ENCODE data around the gene MAPK7. TPM values are rescaled to one million over a fixed set of nuclear protein-coding genes. Genes with fewer than 3 reads are reported as not detected.

Gene MAPK7
- total RNA-seq, 1 donor from 2014 or later, result 7.2 TPM

GRCh38 chr17:19398301-19399181 is 20.2 kb downstream of the MAPK7 start:
- peak; percentile 93 to 99 for DNase-seq (ENCODE audit: low read depth in 2 of 2)

DNA sequence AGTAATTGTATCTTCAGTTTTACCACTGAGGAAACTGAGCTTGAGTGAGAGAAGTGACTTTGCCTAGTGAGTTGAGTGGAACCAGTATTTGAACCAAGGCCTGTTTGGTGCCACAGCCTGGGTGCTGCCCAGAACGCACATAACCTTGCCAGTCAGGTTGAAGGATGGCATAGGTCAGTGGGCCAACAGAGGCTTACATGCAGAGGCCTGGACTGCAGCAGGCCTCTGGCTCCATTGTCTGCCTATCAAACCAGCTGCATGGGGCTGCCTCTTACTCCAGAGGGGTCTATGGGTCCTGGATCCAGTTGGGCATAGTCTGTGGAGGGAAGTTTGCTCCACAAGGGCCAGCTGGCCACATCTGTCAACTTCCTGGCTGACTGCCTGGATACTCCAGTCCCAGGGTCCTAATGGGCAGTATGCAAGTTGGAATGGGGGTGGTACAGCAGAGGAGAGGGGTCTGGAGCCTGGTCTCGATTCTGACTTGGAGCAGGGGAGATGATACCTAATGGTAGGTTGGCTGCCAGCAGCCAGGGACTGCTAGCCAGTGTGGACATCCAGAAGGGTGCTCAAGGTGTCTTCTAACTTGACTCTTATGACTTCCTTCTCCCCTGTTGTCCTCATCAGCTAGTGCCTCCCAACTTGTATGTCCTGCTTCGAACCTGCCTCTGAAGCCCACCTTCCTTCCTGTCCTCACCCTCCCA is 21.6 kb downstream of the MAPK7 start:
- DNase-seq (ENCODE audit: low read depth in 2 of 2), result no peak

GRCh38 chr17:19401321-19402010 is 23.2 kb downstream of the MAPK7 start:
- no peak for DNase-seq (ENCODE audit: low read depth in 2 of 2)

GRCh38 chr17:19402171-19402570 is 23.9 kb downstream of the MAPK7 start:
- DNase-seq (ENCODE audit: low read depth in 2 of 2), result no peak

- DNase-seq (ENCODE audit: low read depth in 2 of 2), result no peak
Observed at GRCh38 chr17:19403021-19403420, 24.7 kb downstream of the MAPK7 start.

GRCh38 chr17:19404264-19404663 is 26.0 kb downstream of the MAPK7 start:
- DNase-seq (ENCODE audit: low read depth in 2 of 2), result no peak

DNA sequence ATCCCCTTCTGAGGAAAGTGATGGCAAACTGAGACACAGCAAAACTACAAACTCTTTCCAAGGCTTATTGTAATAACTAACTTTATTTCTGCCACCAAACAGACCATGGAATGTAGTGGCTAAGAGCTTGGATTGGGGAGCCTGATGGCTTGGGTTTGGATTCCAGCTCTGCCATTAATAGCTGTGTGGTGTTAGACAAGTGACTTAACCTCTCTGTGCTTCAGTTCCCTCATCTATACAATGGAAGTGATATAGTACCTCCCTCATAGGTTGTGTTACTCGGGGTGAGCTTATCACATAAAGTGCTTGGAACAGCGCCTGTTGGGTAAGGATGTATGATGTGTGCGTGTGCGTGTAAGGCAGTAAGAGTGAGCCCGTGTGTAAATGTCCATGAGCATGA is 26.8 kb downstream of the MAPK7 start:
- no peak for DNase-seq (ENCODE audit: low read depth in 2 of 2)

- no peak for DNase-seq (ENCODE audit: low read depth in 2 of 2)
Observed at GRCh38 chr17:19407601-19408345, 29.5 kb downstream of the MAPK7 start.

DNA sequence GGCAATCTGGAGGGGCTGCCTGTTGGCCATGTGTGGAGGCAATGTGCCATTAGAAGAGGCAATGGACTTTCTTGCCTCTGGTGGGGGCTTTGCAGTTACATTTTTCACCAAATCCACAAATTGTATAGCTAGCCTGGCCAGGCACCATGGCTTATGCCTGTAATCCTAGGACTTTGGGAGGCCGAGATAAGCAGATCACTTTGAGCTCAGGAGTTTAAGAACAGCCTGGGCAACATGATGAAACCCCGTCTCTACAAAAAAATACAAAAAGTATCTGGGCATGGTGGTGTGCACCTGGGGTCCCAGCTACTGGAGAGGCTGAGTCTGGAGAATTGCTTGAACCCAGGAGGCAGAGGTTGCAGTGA is 30.0 kb downstream of the MAPK7 start:
- DNase-seq (ENCODE audit: low read depth in 2 of 2), result no peak

DNA sequence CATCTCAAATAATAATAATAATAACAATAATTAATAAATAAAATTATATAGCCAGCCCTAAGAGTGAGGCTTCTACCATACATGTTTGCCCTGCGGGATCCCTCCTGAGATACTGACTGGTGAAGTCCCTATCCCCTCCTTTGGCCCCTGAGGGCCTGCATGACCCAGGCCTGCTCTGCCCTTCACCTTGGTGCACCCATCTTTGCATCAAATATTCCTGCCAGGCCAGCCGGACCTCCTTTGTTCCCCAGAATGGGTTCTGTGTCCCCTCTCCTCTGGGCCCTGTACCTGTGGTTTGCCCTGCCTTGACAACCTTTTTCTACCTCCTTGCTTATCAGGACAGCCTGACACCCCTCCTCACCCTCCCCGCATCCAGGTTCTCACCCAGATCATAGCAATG is 30.8 kb downstream of the MAPK7 start:
- no peak for DNase-seq (ENCODE audit: low read depth in 2 of 2)

- DNase-seq (ENCODE audit: low read depth in 2 of 2), result no peak
Observed at GRCh38 chr17:19409509-19409908, 31.2 kb downstream of the MAPK7 start.

DNA sequence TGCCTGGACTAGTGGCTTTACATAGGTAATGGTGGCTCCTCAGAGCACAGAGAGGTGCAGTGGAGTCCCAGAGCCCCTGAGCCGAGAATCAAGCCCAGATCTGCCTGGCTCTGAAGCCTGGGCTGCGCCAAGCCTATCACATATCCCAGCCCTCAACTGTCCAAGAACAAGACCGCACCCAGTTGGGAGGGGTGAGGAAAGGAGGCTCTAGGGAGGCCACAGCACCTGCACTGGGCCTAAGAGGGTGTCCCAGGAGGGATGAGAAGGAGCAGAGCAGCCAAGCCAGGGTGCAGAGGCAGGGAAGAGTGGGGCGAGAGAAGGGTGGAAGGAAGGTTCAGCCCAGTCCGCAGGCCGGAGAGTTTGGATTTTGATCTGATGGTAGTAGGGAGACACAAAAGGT is 31.8 kb downstream of the MAPK7 start:
- DNase-seq (ENCODE audit: low read depth in 2 of 2), result no peak

GRCh38 chr17:19410875-19411620 is 32.8 kb downstream of the MAPK7 start, which contains the start of gene RNF112:
TSS of gene RNF112 (plus strand) at chr17:19411232. CDS start at chr17:19411409, 177 bp downstream.
- DNase-seq (ENCODE audit: low read depth in 2 of 2), result no peak

DNA sequence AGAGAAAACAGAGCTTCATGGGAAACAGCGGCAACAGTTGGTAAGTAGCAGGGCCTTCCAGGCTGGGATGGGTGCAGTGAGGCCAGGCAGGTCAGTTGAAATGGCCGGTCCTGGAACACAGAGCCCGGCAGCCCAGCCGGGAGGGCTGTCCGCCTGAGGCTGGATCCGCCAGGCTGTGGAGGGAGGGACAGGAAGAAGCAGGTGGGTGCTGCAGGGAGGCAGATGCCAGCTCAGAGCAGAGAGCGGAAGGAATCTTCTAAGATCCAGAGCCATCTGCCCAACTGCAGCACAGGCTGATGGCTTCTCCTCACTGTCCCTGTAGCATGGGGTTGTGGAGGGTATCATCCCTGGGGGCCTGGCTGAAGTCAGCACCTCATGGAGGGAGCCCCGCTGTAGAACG is 33.3 kb downstream of the MAPK7 start:
- DNase-seq (ENCODE audit: low read depth in 2 of 2), result no peak

DNA sequence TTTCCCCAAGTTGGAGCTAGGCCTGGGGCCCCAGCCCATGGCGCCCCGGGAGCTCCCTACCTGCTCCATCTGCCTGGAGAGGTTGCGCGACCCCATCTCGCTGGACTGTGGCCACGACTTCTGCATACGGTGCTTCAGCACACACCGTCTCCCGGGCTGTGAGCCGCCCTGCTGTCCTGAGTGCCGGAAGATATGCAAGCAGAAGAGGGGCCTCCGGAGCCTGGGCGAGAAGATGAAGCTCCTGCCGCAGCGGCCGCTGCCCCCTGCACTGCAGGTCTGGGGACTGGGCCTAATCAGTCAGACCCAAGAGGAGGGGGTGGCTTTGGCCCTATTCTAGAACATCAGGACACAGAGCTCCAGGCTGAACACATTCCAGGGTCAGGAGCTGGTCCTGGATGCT is 34.2 kb downstream of the MAPK7 start:
- no peak for DNase-seq (ENCODE audit: low read depth in 2 of 2)

DNA sequence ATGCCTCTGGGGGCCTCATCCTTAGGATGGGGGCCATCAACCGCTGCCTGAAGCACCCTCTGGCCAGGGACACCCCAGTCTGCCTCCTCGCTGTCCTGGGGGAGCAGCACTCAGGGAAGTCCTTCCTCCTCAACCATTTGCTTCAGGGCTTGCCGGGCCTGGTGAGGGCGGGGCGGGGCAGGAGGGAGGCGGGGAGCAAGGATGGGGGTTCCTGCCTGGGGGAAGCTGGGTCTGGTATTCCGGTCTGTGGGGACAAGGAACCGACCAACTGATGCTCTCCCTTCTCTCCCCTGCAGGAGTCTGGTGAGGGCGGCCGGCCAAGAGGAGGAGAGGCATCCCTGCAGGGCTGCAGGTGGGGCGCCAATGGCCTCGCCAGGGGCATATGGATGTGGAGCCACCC is 34.7 kb downstream of the MAPK7 start:
- no peak for DNase-seq (ENCODE audit: low read depth in 2 of 2)

DNA sequence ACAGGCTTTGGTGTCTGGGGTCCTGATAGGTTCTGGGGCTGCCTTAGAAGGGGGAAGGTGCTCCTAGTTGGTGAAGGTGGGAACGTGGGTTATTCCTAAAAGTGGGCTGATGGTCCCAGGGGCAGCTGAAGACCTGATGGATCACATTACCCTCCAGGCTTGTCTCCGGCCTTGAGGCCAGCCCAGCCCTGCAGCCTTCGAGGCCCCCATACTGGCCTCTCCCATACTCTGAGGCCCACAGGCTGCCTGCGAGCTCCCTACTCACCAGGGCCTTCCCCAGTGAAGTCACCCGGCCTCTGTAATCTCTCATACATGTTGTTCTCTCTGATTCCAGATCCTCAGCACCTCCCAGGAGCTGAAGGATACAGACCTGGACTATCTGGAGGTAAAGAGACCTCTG is 35.5 kb downstream of the MAPK7 start:
- no peak for DNase-seq (ENCODE audit: low read depth in 2 of 2)

- no peak for DNase-seq (ENCODE audit: low read depth in 2 of 2)
Observed at GRCh38 chr17:19414396-19415280, 36.3 kb downstream of the MAPK7 start.

- no peak for DNase-seq (ENCODE audit: low read depth in 2 of 2)
Observed at GRCh38 chr17:19415311-19415710, 37.0 kb downstream of the MAPK7 start.

Measured in dermis microvascular lymphatic vessel endothelial cell (primary cell).